CD14-positive monocyte (primary cell): ENCODE measurements around the gene CWC27. TPM values are rescaled to one million over a fixed set of nuclear protein-coding genes. Genes with fewer than 3 reads are reported as not detected.

Source experiments
- DNase-seq, 3 donors: peaks; one replicate each; pipeline ENCODE4 v3.0.0-alpha.2; 2011 to 2022
- H2AFZ ChIP-seq: 2 replicates; pipeline ENCODE4 v1.6.0; 2012; ENCODE audit warnings: mild to moderate bottlenecking, low read depth, low read length, inconsistent platforms; ENCODE audit not compliant: insufficient read depth, poor library complexity, severe bottlenecking
- H3K27ac ChIP-seq, 2 donors: 1 replicate in 1 of 2; 2 replicates in 1 of 2; pipeline ENCODE4 v1.5.1; 2012 to 2013; ENCODE audit warnings: low read length in 2 of 2, control low read depth in 1 of 2, inconsistent platforms in 1 of 2, low read depth in 1 of 2, mild to moderate bottlenecking in 1 of 2
- H3K27me3 ChIP-seq, 2 donors: one replicate each; pipeline versions ENCODE4 v1.6.0 to v1.6.1; 2011 to 2013; ENCODE audit warnings: low read length in 2 of 2; ENCODE audit not compliant: control insufficient read depth in 2 of 2, insufficient read depth in 2 of 2
- H3K36me3 ChIP-seq, 2 donors: replicated peaks in 1 of 2; 1 replicate in 1 of 2; 2 replicates in 1 of 2; pipeline versions ENCODE4 v1.5.1 to v1.6.1; 2012 to 2013; ENCODE audit warnings: low read length in 2 of 2, control low read depth in 1 of 2, inconsistent platforms in 1 of 2, mild to moderate bottlenecking in 1 of 2; ENCODE audit not compliant: insufficient read depth in 2 of 2, control insufficient read depth in 1 of 2
- H3K4me1 ChIP-seq, 2 donors: 1 replicate in 1 of 2; 2 replicates in 1 of 2; pipeline versions ENCODE4 v1.5.1 to v1.6.1; 2012 to 2013; ENCODE audit warnings: low read length in 2 of 2, control low read depth in 1 of 2, inconsistent platforms in 1 of 2, mild to moderate bottlenecking in 1 of 2, moderate library complexity in 1 of 2; ENCODE audit not compliant: insufficient read depth in 2 of 2, control insufficient read depth in 1 of 2
- H3K4me2 ChIP-seq: replicated peaks from 2 replicates; pipeline ENCODE3; 2012; ENCODE audit warnings: low read length, moderate library complexity, mild to moderate bottlenecking; ENCODE audit not compliant: poor library complexity, severe bottlenecking; ENCODE audit errors: extremely low read depth
- H3K4me3 ChIP-seq, 3 experiments: fragments of 200-600 bp in 1 of 3; sonication (generic) in 1 of 3; replicated peaks in 1 of 3; 1 replicate in 2 of 3; 2 replicates in 1 of 3; pipeline ENCODE4 v1.5.1; 2011 to 2013; ENCODE audit warnings: low read length in 3 of 3, mild to moderate bottlenecking in 3 of 3, control low read depth in 2 of 3, low read depth in 2 of 3, inconsistent platforms in 1 of 3, moderate library complexity in 1 of 3
- H3K79me2 ChIP-seq: 2 replicates; pipeline ENCODE4 v1.6.0; 2012; ENCODE audit warnings: mild to moderate bottlenecking, control low read depth, inconsistent platforms, low read length, moderate library complexity; ENCODE audit not compliant: insufficient read depth
- H3K9ac ChIP-seq: 2 replicates; pipeline ENCODE4 v1.6.0; 2017; ENCODE audit warnings: low read length, mild to moderate bottlenecking; ENCODE audit not compliant: insufficient read depth, poor library complexity, severe bottlenecking
- H3K9me3 ChIP-seq, 2 donors: replicated peaks in 1 of 2; 1 replicate in 1 of 2; 2 replicates in 1 of 2; pipeline versions ENCODE4 v1.5.1 to v1.6.1; 2012 to 2013; ENCODE audit warnings: low read length in 2 of 2, control low read depth in 1 of 2; ENCODE audit not compliant: control insufficient read depth in 1 of 2, insufficient read depth in 1 of 2
- H4K20me1 ChIP-seq: 2 replicates; pipeline ENCODE4 v1.6.0; 2012; ENCODE audit warnings: mild to moderate bottlenecking, low read length, control low read depth, moderate library complexity; ENCODE audit not compliant: insufficient read depth
- H3K27ac Mint-ChIP-seq, 7 donors: one replicate each; pipeline ENCODE4 v1.8.0; 2020; ENCODE audit warnings: mild to moderate bottlenecking in 7 of 7, mixed read lengths in 7 of 7, moderate library complexity in 6 of 7, inconsistent platforms in 2 of 7
- H3K27me3 Mint-ChIP-seq, 3 donors: one replicate each; pipeline ENCODE4 v1.8.0; 2021 to 2022; ENCODE audit warnings: low read depth in 3 of 3, mild to moderate bottlenecking in 3 of 3, mixed read lengths in 3 of 3, moderate library complexity in 3 of 3, inconsistent platforms in 1 of 3
- H3K36me3 Mint-ChIP-seq, 2 donors: one replicate each; pipeline ENCODE4 v1.8.0; 2020; ENCODE audit warnings: mixed read lengths in 2 of 2, inconsistent platforms in 1 of 2, mild to moderate bottlenecking in 1 of 2
- H3K4me1 Mint-ChIP-seq: one replicate; pipeline ENCODE4 v1.8.0; 2020; ENCODE audit warnings: mild to moderate bottlenecking, mixed read lengths
- H3K4me3 Mint-ChIP-seq, 2 donors: one replicate each; pipeline ENCODE4 v1.8.0; 2020; ENCODE audit warnings: mild to moderate bottlenecking in 2 of 2, mixed read lengths in 2 of 2, moderate library complexity in 1 of 2
- H3K9me3 Mint-ChIP-seq, 7 donors: one replicate each; pipeline ENCODE4 v1.8.0; 2020 to 2022; ENCODE audit warnings: mixed read lengths in 7 of 7, mild to moderate bottlenecking in 6 of 7, moderate library complexity in 6 of 7, inconsistent platforms in 2 of 7
- CTCF ChIP-seq: fragments of 200-600 bp; IDR thresholded peaks from one replicate; pipeline ENCODE4 v1.8.0; 2022; ENCODE audit warnings: antibody characterized with exemption, mild to moderate bottlenecking
- WGBS: methylation state at CpG from one replicate; pipeline ENCODE4 v1.1.5; 2013; ENCODE audit warnings: missing lambda C conversion rate; ENCODE audit not compliant: insufficient coverage; 5-methylcytosine and 5-hydroxymethylcytosine counted together
- intact Hi-C, 2 donors: fragments of 100-400 bp; cut with micrococcal nuclease; formaldehyde crosslinking; loops; one replicate each; pipeline versions ENCODE4 v1.15.0 to v1.15.1; 2023
- polyA plus RNA-seq, 3 donors: library from polyadenylated mRNA; depleted of rRNA in 1 of 3; unstranded in 2 of 3; stranded (reverse) in 1 of 3; fragments of 300-500 nt in 2 of 3; fragments of >200 nt in 1 of 3; fragmentation: Illumina TruSeq in 2 of 3; gene quantifications; 1 replicate in 2 of 3; 2 replicates in 1 of 3; pipeline ENCODE4 v1.2.3, GENCODE V29; 2012 to 2021

CWC27 gene
- polyA plus RNA-seq, 3 donors: 6.6 to 18.9 (median 14.5) TPM

- no peaks in the 10 kb centered on the region for H3K27me3 ChIP-seq
- DNase-seq: no peak
- no peak for TF ChIP-seq CTCF
- no peak overlapping the region for H2AFZ ChIP-seq
- no peak overlapping the region for H3K27ac ChIP-seq
- no peak overlapping the region for H3K4me3 Mint-ChIP-seq
- H3K27me3 Mint-ChIP-seq: peaks cover 0 to 2% (median 0%) of the 10 kb centered on the region in 3 donors
- H3K27ac Mint-ChIP-seq: no peak overlapping the region
- H3K9me3 Mint-ChIP-seq: peaks cover 0 to 6% (median 3%) of the 10 kb centered on the region in 7 donors
- no peak overlapping the region for H3K9ac ChIP-seq
- H3K4me1 Mint-ChIP-seq: no peaks in the 10 kb centered on the region
- H3K4me2 ChIP-seq: no peak overlapping the region
- H3K36me3 ChIP-seq: peaks cover 7 to 12% of the 10 kb centered on the region in 2 donors
- no CpG with 5 or more reads among the region's 1 CpG for WGBS
- no peaks in the 10 kb centered on the region for H3K79me2 ChIP-seq
- no peaks in the 10 kb centered on the region for H3K4me1 ChIP-seq
- no peak overlapping the region for H3K4me3 ChIP-seq
- intact Hi-C loops: no loop called here
- peaks cover 0 to 4% of the 10 kb centered on the region in 2 donors for H3K9me3 ChIP-seq
- peaks cover 17 to 21% of the 10 kb centered on the region in 2 donors for H3K36me3 Mint-ChIP-seq
- no peaks in the 10 kb centered on the region for H4K20me1 ChIP-seq
These were observed 199.9 kb downstream of the CWC27 start for GRCh38 chr5:64968591-64969110.

- Histone ChIP-seq H3K4me2 (no peak overlapping the region), H3K9me3 (no peaks in the 10 kb centered on the region), H3K27ac (no peak overlapping the region), H3K79me2 (no peaks in the 10 kb centered on the region), H3K27me3 (no peaks in the 10 kb centered on the region), H3K4me1 (no peaks in the 10 kb centered on the region), H3K4me3 (no peak overlapping the region), H3K9ac (no peak overlapping the region), H3K36me3 (peaks cover 7 to 21% of the 10 kb centered on the region in 2 donors), H2AFZ (no peak overlapping the region), H4K20me1 (no peaks in the 10 kb centered on the region)
- Mint-ChIP-seq H3K36me3 (peaks cover 24 to 29% of the 10 kb centered on the region in 2 donors), H3K27ac (no peak overlapping the region), H3K9me3 (peaks cover 0 to 9% (median 6%) of the 10 kb centered on the region in 7 donors), H3K27me3 (peaks cover 0 to 2% (median 0%) of the 10 kb centered on the region in 3 donors), H3K4me3 (no peak overlapping the region), H3K4me1 (no peaks in the 10 kb centered on the region)
- no peak for TF ChIP-seq CTCF
- intact Hi-C loops: no loop called here
- 98% methylated on average over 5 of the region's 5 CpGs for WGBS
- no peak for DNase-seq
These were observed 200.8 kb downstream of the CWC27 start for GRCh38 chr5:64969578-64969977.
